Inferior parietal cortex (tissue), 1 donor: ENCODE data around the gene GADD45A.

ENCODE experiments used
- DNase-seq: peaks from one replicate; pipeline ENCODE4 v3.0.0-alpha.2; 2016; ENCODE audit errors: extremely low spot score

The GADD45A gene

GRCh38 chr1:67668660-67669059 is 16.3 kb upstream of the GADD45A start:
- no peak for DNase-seq

DNA sequence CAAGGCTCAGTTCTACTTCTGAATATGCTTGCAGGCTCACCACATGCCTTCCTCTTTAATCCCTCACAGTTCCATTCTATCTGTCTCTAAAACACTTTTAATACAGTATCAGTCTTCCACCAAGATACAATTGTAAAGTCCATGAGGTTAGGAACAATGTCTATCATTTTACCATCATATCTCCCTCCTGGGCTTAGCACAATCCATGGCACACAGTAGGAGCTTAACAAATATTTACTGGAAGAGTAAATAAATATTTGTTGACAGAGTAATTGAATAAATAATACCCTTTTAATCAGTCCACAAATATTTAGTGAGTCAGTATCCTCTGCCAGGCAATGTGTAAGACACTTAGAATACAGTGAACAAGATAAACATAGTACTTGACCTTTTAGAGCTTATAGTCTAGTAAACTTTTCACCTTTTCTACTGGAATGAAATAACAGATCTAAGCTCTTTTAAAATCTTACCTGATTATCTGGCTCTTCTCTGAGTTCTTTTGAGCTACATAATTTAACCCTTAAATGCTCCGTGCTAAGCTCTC is 12.7 kb upstream of the GADD45A start:
- no peak for DNase-seq

- DNase-seq: no peak
Observed at GRCh38 chr1:67673468-67674201, 11.4 kb upstream of the GADD45A start.

GRCh38 chr1:67674260-67675011 is 10.6 kb upstream of the GADD45A start:
- no peak for DNase-seq

GRCh38 chr1:67675800-67676199 is 9.2 kb upstream of the GADD45A start:
- no peak for DNase-seq

DNA sequence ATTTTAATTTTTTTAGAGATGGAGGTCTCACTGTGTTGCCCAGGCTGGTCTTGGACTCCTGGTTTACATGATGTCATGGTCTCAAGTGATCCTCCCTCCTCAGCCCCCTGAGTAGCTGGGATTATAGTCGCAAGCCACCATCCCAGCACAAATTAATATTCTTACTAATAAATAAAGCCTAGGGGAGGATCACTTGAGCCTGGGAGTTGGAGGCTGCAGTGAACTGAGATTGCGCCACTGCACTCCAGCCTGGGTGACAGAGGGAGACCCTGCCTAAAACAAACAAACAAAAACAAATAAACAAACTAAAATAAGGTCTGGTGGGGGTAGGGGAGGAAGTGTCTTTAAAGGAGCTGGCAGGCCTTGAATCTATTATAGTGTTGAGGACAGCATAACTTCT is 8.7 kb upstream of the GADD45A start:
- DNase-seq: no peak

GRCh38 chr1:67676946-67677345 is 8.1 kb upstream of the GADD45A start:
- DNase-seq: no peak

GRCh38 chr1:67677408-67677807 is 7.6 kb upstream of the GADD45A start:
- DNase-seq: no peak

DNA sequence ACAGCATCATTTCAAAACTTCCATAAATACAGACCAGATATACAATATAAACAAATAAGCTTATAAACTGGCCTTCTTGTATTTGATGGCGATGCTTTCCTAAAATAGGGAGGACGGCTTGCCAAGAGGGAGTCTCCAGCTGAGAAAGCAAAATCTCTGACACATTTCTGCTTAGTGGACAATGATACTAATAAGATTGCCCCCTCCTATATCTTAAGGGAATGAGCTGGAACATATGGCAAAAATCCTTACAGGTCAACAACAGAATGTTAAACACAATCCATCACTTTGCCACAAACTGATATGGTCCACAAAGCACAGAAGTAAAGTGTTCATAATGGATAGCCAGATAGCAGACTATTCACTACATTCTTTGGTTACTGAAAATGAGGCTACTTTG is 7.1 kb upstream of the GADD45A start:
- no peak for DNase-seq

DNA sequence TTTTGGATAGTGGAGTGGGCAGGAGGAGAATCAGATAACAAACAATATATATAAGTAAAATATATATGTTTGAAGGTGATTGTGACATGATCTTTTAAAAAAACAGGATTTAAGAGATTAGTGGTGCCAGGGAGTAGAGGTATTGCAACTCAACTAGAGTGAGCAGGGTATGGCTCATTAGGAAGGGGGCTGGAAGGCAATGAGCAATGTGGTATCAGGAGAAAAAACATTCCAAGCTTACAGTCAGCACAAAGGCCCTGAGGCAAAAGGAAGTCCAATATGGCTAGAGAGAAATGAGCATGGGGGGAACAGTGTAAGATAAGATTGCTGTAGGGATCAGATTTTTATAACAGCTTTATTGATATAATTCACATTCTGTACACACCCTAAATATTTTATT is 5.3 kb upstream of the GADD45A start:
- no peak for DNase-seq

DNA sequence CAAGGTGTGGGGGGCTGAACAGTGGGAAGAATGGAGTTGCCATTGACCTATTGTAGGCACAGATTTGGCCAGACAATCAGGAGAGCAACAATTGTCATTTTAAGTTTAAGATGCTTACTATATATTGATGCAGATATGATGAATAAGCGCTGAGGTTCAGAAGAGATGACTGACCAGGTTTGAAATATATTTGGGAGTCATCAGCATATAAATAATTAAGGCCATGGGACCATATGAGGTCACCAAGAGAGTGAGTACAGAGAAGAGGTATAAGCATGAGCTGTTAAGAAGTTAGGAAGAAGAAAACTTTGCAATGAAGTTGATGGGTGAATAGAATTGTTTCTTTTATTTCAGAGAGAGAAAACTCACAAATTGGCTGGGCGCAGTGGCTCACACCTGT is 4.5 kb upstream of the GADD45A start:
- no peak for DNase-seq

- DNase-seq: peak; percentile 32
Observed at GRCh38 chr1:67682659-67683197, 2.3 kb upstream of the GADD45A start.

GRCh38 chr1:67683316-67683715 is 1.7 kb upstream of the GADD45A start:
- DNase-seq: peak; percentile 62

DNA sequence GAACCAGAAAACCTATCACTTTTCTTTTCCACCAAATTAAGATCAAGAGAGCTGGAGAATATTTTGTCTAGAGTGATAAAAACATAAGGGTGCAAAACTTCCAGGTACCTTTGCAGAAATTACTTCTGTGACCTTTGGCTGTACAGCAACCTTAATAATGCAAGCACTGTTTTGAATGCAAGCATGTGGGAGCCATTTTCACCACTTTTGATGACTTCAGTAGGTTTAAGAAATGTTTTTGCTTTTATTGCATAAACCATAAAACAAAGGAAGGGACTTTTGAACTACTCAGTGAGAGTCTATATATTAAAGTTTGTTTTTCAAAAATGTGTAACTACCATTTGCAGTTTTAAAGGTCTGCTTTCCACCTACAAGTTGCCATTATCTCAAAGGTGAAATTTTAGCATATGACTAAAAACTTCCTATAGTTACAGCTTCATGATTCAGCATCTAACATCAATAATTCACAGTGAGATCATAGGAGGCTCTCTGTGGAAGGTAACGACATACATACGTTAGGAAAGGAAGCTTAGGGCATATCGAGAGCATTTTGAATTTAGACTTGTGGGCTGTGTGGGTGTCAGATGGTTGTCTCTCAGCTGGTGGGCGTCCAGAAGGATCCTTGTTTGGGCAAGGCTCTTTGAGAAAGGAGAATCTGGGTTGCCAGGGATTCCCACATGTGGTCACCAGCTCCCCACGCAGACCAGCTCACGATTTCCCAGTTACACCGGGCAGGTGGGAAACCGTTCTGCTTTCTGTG is 1.1 kb upstream of the GADD45A start:
- peak; percentile 29 for DNase-seq

GRCh38 chr1:67684526-67685066 is 405 bp upstream of the GADD45A start:
- DNase-seq: peak; percentile 47

DNA sequence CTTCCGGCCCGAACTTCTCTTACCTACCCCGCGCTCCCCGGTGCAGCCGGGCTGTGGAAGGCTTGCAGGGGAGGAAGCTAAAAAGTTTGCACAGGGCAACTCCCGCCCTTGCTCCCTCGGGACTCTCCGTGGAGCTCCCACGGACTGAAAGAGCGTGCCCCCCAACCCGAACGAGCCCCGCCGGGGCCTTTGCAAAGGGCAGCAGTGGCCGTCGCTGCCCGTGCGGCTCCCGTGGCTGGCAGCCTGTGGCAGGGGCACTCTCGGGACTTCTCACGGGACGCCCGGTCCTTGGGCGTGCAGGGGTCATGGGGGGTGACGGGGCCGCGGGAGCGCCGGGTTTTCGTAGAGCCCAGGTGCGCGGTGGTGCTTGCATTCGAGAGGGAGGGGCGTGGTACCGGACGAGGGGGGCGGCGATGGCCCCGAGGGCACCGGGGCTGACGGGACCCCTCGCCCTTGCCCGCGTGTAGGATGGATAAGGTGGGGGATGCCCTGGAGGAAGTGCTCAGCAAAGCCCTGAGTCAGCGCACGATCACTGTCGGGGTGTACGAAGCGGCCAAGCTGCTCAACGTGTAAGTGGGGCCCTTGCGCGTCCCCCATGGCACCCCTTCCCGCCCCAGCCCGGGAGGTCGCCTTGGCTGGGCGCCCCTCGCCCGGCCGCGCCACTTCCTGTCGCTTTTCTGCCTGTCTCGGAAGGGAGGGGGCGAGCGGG is 711 bp downstream of the GADD45A start:
- DNase-seq: no peak

DNA sequence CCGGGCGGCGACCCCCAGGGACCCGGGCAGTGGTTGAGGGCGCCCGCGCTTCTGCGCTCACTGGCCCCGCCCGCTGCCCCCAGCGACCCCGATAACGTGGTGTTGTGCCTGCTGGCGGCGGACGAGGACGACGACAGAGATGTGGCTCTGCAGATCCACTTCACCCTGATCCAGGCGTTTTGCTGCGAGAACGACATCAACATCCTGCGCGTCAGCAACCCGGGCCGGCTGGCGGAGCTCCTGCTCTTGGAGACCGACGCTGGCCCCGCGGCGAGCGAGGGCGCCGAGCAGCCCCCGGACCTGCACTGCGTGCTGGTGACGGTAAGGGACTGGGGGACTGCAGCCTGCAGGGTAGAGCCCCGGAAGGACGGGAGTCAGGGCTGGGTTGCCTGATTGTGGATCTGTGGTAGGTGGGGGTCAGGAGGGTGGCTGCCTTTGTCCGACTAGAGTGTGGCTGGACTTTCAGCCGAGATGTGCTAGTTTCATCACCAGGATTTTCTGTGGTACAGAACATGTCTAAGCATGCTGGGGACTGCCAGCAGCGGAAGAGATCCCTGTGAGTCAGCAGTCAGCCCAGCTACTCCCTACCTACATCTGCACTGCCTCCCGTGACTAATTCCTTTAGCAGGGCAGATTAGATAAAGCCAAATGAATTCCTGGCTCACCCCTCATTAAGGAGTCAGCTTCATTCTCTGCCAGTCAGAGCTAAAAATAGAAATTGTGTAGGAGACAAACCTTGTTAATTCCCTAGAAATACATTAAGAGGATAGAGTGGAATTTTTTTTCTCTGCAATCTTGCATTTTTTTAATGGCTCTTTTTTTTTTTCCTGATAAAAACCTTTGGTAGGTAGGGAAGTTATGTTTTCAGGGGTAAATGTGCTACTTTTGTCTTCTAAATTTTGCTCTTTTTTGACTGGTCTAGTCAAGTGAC is 1.5 kb downstream of the GADD45A start:
- DNase-seq: peak; percentile 73

GRCh38 chr1:67687198-67687545 is 2.2 kb downstream of the GADD45A start:
- no peak for DNase-seq

DNA sequence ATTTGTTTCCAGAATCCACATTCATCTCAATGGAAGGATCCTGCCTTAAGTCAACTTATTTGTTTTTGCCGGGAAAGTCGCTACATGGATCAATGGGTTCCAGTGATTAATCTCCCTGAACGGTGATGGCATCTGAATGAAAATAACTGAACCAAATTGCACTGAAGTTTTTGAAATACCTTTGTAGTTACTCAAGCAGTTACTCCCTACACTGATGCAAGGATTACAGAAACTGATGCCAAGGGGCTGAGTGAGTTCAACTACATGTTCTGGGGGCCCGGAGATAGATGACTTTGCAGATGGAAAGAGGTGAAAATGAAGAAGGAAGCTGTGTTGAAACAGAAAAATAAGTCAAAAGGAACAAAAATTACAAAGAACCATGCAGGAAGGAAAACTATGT is 2.6 kb downstream of the GADD45A start:
- DNase-seq: no peak
